22Rv1 (cell line): ENCODE results near the gene NCK1.
"Not testable (repeated sequence)": the region's sequence is repeated elsewhere in the genome, so short reads cannot be mapped to it uniquely, and the experiment has no call there.

ENCODE experiments used
- H3K27ac ChIP-seq: fragments of 450-650 bp; 2 replicates; pipeline ENCODE4 v1.5.1; 2017
- CTCF ChIP-seq: fragments of 450-650 bp; IDR thresholded peaks from 2 replicates; pipeline ENCODE4 v1.5.1; 2017; ENCODE audit warnings: mild to moderate bottlenecking
- ZFX ChIP-seq: fragments of 450-650 bp; IDR thresholded peaks from 2 replicates; pipeline ENCODE4 v1.6.1; 2017; ENCODE audit warnings: antibody characterized with exemption, borderline replicate concordance

Gene NCK1

GRCh38 chr3:136891934-136892855, 30.2 kb downstream of the NCK1 start:
- TF ChIP-seq ZFX, result no peak
- no peak for TF ChIP-seq CTCF
- no peak overlapping the region for H3K27ac ChIP-seq

- TF ChIP-seq ZFX (no peak), CTCF (no peak)
- no peak overlapping the region for H3K27ac ChIP-seq
These were observed 31.9 kb downstream of the NCK1 start for GRCh38 chr3:136893848-136894443.

- not testable (repeated sequence) for H3K27ac ChIP-seq
These were observed 35.2 kb downstream of the NCK1 start for GRCh38 chr3:136897171-136897570.

- no peak overlapping the region for H3K27ac ChIP-seq
- TF ChIP-seq ZFX (no peak), CTCF (no peak)
These were observed 36.5 kb downstream of the NCK1 start for GRCh38 chr3:136898549-136898948.

- no peak overlapping the region for H3K27ac ChIP-seq
- TF ChIP-seq CTCF (no peak), ZFX (no peak)
These were observed 36.9 kb downstream of the NCK1 start for GRCh38 chr3:136898954-136899353.

- TF ChIP-seq ZFX (no peak), CTCF (no peak)
These were observed 37.7 kb downstream of the NCK1 start for GRCh38 chr3:136899622-136900158.

GRCh38 chr3:136900694-136901093, 38.7 kb downstream of the NCK1 start:
- not testable (repeated sequence) for H3K27ac ChIP-seq

More at GRCh38 chr3:136899622-136900158, 37.7 kb downstream of the NCK1 start:
- H3K27ac ChIP-seq, result no peak overlapping the region

GRCh38 chr3:136901391-136901790, 39.4 kb downstream of the NCK1 start:
- H3K27ac ChIP-seq, result no peak overlapping the region
- no peak for TF ChIP-seq ZFX
- TF ChIP-seq CTCF, result no peak

- not testable (repeated sequence) for H3K27ac ChIP-seq
These were observed 40.5 kb downstream of the NCK1 start for GRCh38 chr3:136902530-136902929.
